Muscle of leg (tissue), 11 donors: ENCODE data around the gene LAMC1. TPM values are rescaled to one million over a fixed set of nuclear protein-coding genes. Genes with fewer than 3 reads are reported as not detected.

Experiments used
- DNase-seq: peaks from one replicate; pipeline ENCODE4 v3.0.0; 2013
- H3K27ac ChIP-seq: one replicate; pipeline ENCODE4 v1.5.1; 2013; ENCODE audit warnings: mild to moderate bottlenecking, low read length, control low read depth
- H3K27me3 ChIP-seq: one replicate; pipeline ENCODE4 v1.6.1; 2013; ENCODE audit warnings: low read length; ENCODE audit not compliant: control insufficient read depth, insufficient read depth
- H3K36me3 ChIP-seq: one replicate; pipeline ENCODE4 v1.6.1; 2013; ENCODE audit warnings: low read length; ENCODE audit not compliant: control insufficient read depth, insufficient read depth
- H3K4me1 ChIP-seq: one replicate; pipeline ENCODE4 v1.6.1; 2013; ENCODE audit warnings: low read length; ENCODE audit not compliant: control insufficient read depth, insufficient read depth
- H3K4me3 ChIP-seq: one replicate; pipeline ENCODE4 v1.5.1; 2013; ENCODE audit warnings: low read length, control low read depth
- H3K9me3 ChIP-seq: replicated peaks from 2 replicates; pipeline ENCODE4 v1.6.1; 2013; ENCODE audit warnings: low read depth, low read length; ENCODE audit not compliant: control insufficient read depth
- WGBS: methylation state at CpG from one replicate; pipeline ENCODE4 v1.1.5; 2013; ENCODE audit warnings: missing lambda C conversion rate; ENCODE audit not compliant: insufficient coverage; 5-methylcytosine and 5-hydroxymethylcytosine counted together
- polyA plus RNA-seq, 8 donors: library from polyadenylated mRNA; unstranded; fragments of 120-200 nt; gene quantifications; one replicate each; pipeline versions ENCODE4 v1.2.1 to v1.2.3, GENCODE V29; 2013; ENCODE audit warnings: inconsistent platforms in 1 of 8, low replicate concordance in 1 of 8; ENCODE audit not compliant: insufficient read length in 8 of 8, insufficient read depth in 1 of 8
- total RNA-seq: library from RNA; stranded (reverse); fragments of 120-200 nt; gene quantifications from one replicate; pipeline ENCODE4 v1.2.4, GENCODE V29; 2013

The LAMC1 gene
- total and polyA plus RNA-seq, 9 donors = 203 to 436 (median 311) TPM

DNA sequence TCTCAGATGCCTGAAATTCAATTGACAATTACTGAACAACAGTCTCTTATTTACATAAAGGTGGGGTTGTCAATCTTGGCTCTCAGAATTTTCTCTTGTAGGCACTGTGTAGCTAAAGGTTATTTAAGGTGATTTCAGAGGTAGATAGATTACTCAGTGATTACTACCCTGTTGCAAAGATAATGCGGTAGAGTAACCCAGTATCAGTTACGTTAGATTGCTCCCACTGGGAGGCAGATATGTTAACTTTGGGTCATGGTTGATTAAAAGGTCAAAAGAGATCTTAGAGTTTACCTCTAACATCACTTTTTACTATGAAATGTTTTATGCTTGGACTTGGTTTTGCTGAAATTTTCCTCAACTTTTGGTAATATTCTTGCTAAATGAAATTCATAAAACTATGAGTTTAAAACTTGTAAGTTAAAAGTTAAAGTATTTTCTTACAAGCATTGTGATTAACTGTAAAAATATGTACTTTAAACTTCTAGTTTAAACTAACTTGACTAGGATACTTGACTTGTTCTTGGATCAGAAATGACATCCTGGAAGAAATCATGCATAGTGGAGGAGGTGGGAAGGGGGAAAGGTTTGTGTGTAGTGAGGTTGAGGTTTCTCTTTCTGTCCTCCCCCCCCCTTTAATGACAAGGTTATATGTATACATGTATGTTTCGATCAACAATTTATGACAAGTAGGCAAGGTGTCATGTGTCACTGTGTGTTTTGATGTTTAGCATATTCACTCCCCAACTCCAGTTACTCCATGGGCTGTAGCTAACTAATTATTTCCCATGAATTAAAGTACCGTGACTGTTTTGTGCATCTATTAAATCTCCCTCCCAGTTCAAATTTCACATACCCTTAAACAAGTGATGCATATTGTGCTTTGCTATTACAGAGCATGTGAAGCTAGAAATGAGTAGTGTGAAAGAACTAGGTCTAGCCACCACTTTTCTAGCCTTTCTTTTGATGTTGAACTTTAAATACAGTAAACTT, 2.9 kb downstream of the LAMC1 start:
- Histone ChIP-seq H3K27ac (peak overlapping the region; percentile 25), H3K4me1 (peaks cover 4% of the 10 kb centered on the region), H3K27me3 (no peaks in the 10 kb centered on the region), H3K4me3 (peak overlapping the region; percentile 76), H3K9me3 (no peaks in the 10 kb centered on the region), H3K36me3 (peaks cover 7% of the 10 kb centered on the region)
- WGBS = no CpG with 5 or more reads among the region's 4 CpGs
- peak; percentile 50 for DNase-seq

DNA sequence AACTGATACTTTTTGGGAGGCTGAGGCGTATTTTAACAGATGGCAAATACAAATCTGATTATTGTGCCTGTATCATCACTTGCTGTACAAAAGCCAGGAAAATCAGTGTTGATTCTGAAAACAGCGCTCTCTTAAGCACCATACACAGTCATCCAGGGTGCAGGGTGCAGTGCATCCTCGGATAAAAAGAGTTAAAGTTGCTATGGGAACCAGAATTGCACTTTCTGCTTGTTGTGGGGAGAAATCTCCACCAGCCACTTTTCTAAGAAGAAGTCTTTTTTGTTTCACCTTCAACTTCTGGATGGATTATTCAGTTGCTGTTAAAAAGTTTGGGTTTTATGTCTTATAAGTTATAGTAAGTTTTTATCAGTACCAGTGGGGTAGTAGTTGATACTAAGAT, 3.8 kb downstream of the LAMC1 start:
- H3K9me3 ChIP-seq = no peaks in the 10 kb centered on the region
- H3K4me1 ChIP-seq = peaks cover 4% of the 10 kb centered on the region
- WGBS = no CpG with 5 or more reads among the region's 3 CpGs
- H3K36me3 ChIP-seq = peaks cover 7% of the 10 kb centered on the region
- H3K27ac ChIP-seq = no peak overlapping the region
- H3K27me3 ChIP-seq = no peaks in the 10 kb centered on the region
- no peak overlapping the region for H3K4me3 ChIP-seq
- DNase-seq = no peak

DNA sequence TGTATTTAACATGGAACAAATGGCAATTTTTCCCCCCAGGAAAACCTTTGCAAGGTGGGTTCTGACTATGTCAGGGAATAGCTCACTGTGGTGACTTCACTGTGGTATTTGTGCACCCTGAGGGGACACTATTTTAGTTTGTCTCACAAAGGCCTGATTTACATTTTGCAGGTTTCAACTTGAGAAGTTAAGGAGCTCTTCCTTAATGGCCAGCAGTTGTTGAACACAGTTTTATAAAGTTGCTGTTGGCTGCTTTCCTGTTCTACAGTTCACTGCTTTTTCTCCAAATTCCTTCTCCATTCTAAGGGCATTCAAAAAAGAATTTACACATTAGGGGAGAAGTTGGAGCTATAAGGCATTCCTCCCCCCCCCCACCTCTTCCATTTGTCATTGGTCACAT, 4.6 kb downstream of the LAMC1 start:
- no peak for DNase-seq

DNA sequence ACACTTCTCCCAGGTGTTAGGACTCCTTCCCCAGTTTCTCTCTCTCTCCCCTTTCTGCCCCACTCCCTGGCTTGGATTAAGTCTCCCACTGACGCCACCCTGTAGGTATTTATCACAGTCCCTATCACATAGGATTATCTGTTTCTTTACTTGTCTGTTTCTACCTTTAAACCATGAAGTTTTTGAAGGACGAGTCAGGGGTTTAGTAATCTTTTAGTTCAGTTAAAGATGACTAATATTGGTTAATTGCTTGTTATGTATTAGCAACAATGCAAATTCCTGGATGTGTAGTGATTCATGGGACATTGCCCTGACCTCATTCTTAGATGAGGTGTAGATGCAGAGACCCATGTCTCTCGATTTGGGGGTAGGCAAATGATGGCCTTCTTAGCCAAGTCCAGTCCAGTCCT, 6.4 kb downstream of the LAMC1 start:
- Histone ChIP-seq H3K36me3 (peaks cover 7% of the 10 kb centered on the region), H3K27ac (no peak overlapping the region), H3K4me3 (no peak overlapping the region), H3K4me1 (peaks cover 4% of the 10 kb centered on the region), H3K9me3 (no peaks in the 10 kb centered on the region), H3K27me3 (no peaks in the 10 kb centered on the region)
- no peak for DNase-seq
- no CpG with 5 or more reads among the region's 3 CpGs for WGBS

More for the DNA sequence above, 4.6 kb downstream of the LAMC1 start:
- Histone ChIP-seq H3K27me3 (no peaks in the 10 kb centered on the region), H3K27ac (no peak overlapping the region), H3K4me1 (peaks cover 4% of the 10 kb centered on the region), H3K36me3 (peaks cover 7% of the 10 kb centered on the region), H3K9me3 (no peaks in the 10 kb centered on the region), H3K4me3 (no peak overlapping the region)

DNA sequence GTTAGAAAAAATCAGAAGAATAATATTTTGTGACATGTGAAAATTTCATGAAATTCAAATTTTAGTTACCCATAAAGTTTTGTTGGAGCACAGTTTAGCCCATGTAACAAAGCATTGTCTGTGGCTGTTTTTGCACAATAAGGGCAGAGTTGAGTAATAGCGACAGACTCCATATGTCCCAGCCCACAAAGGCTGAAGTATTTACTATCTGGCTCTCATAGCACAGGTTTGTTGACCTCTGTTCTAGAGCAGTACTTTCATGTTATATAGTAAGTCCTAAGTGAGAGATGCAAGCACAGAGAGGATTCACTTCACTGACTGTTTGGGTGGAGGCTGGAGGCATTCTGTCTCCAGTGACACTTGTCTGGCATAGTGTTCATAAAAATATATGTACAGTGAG, 6.8 kb downstream of the LAMC1 start:
- no peak for DNase-seq
- Histone ChIP-seq H3K27me3 (no peaks in the 10 kb centered on the region), H3K4me1 (peaks cover 4% of the 10 kb centered on the region), H3K36me3 (peaks cover 7% of the 10 kb centered on the region), H3K4me3 (no peak overlapping the region), H3K9me3 (no peaks in the 10 kb centered on the region), H3K27ac (no peak overlapping the region)
- WGBS = no CpG with 5 or more reads among the region's 1 CpG

DNA sequence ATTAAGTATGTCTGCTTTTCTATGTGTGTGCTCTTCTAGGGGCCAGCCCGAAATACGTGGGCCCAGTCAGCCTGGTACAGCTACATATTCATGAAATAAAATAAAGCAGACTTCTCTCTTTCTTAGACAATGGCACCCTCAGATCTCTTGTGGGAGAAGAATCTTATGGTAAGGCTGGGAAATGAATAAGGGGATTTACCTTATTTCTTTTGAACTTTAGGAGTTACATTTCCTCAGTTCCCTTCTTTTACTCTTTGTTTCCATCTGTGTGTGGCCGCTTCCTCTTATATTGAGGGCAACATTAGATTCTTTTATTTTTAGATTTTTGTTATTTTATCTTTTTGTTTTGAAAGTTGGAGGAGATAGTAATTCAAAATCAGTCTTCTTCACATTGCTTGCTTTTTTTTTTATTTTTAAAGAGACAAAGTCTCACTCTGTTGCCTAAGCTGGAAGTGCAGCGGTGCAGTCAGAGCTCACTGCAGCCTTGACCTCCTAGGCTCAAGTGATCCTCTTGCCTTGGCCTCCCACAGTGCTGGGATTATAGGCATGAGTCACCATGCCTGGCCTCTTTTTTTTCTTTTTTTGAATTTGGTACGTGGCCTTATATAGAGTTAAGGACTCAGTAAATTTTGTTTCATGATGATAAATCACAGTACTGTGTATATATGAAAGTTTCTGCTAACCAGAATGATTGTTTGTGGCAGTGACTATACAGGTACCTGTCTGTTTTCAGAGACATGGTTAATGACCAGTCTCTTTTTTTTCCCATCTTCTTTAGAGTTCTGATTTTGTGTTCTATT, 9.1 kb downstream of the LAMC1 start:
- Histone ChIP-seq H3K36me3 (peaks cover 7% of the 10 kb centered on the region), H3K27me3 (no peaks in the 10 kb centered on the region), H3K27ac (no peak overlapping the region), H3K9me3 (no peaks in the 10 kb centered on the region), H3K4me3 (no peak overlapping the region), H3K4me1 (peaks cover 4% of the 10 kb centered on the region)
- WGBS = 100% methylated on average over 1 of the region's 5 CpGs
- no peak for DNase-seq

DNA sequence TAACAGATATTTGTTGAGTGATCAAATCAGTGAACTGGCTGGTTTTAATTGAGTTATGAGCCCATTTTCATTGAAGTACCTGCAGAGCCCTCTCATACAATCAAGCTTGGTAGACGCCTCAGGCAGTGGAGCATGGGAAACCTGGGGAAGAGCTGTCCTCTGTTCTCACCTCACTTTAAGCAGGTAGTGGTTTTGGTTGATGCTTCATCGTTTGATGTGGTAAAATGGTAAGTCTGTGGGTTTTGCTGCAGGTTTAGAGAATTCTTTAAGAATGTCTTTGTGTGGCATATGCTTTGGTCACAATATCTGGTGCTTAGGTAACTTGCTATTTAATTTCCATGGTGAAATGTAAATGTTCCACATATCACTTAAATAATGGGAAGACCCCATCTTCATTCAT, 10.0 kb downstream of the LAMC1 start:
- Histone ChIP-seq H3K27me3 (no peaks in the 10 kb centered on the region), H3K36me3 (peaks cover 7% of the 10 kb centered on the region), H3K9me3 (no peaks in the 10 kb centered on the region), H3K4me1 (peaks cover 2% of the 10 kb centered on the region), H3K4me3 (no peak overlapping the region), H3K27ac (no peak overlapping the region)
- no CpG with 5 or more reads among the region's 2 CpGs for WGBS
- no peak for DNase-seq

DNA sequence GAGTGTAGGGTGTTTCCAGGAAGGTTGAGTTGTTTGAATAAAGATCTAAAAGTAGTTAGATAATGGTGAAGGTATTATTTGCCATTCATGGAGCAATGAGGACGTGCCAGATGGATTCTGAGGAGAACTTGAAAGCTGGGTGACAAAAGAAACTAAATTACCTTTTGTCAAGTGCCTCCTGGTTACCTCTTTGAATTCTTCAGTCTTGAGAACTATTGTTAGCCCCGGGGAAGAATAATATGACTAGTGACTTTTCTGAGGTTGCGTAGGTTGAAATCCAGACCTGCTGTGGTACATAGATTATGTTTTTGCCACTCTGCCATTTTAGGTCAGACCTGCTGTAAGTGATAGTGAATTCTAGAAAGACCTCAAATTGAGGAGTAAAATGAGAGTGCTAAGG, 11.5 kb downstream of the LAMC1 start:
- Histone ChIP-seq H3K36me3 (no peaks in the 10 kb centered on the region), H3K4me1 (peaks cover 10% of the 10 kb centered on the region), H3K9me3 (no peaks in the 10 kb centered on the region), H3K27me3 (no peaks in the 10 kb centered on the region), H3K4me3 (no peak overlapping the region), H3K27ac (no peak overlapping the region)
- DNase-seq = no peak
- 100% methylated on average over 2 of the region's 3 CpGs for WGBS

DNA sequence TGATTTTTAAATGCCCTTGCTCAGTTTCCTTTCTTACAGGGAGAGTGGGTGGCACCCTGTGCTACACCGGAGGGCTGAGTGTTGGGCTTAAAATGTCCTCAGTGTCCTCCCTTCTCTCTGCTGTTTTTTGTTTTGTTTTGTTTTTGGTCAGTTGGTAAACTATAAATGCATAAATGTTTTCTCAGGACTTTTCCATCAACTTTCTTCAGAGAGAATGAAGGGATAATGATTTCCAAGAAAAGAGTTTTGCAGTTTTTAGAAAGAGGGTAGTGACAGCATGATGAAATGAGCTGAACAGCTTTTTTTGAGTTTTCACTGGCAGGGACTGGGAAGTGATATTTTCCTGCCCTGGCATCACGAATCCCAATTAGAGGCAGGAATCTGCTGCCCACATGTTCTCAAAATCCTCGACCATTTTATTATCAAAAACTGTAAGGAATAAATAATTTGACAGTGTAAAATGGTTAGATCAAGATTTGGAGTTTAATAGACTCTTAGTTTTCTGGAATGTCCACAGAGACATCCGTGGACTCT, 15.2 kb downstream of the LAMC1 start:
- Histone ChIP-seq H3K9me3 (no peaks in the 10 kb centered on the region), H3K27me3 (no peaks in the 10 kb centered on the region), H3K4me3 (no peak overlapping the region), H3K27ac (peak overlapping the region; percentile 32), H3K36me3 (no peaks in the 10 kb centered on the region), H3K4me1 (peaks cover 21% of the 10 kb centered on the region)
- whole genome bisulfite sequencing = no CpG with 5 or more reads among the region's 4 CpGs
- DNase-seq = no peak

DNA sequence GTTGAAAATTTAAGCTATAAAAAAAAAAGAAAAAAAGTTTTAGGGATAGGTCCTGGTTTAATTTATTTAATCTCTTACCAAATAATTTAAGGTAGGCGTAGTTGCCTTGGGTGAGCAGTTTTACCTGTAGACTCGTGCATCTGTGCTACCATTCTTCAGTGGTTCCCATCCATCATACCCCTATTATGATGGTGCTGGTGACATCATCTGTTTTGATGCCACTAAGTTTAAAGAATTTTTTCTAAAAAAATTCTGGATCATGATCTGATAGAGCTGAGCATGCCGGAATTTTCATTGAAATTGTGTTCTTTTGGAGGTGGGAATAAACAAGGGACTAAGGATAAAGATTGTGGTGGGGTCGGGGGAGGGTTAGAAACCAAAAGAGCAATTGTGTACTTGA, 15.7 kb downstream of the LAMC1 start:
- Histone ChIP-seq H3K27me3 (no peaks in the 10 kb centered on the region), H3K27ac (peak overlapping the region; percentile 70), H3K4me1 (peaks cover 21% of the 10 kb centered on the region)

More for the DNA sequence above, 15.7 kb downstream of the LAMC1 start:
- H3K4me3 ChIP-seq = no peak overlapping the region
- H3K9me3 ChIP-seq = no peaks in the 10 kb centered on the region
- H3K36me3 ChIP-seq = no peaks in the 10 kb centered on the region
- WGBS = 90% methylated on average over 2 of the region's 4 CpGs
- no peak for DNase-seq
